Measurements from ENCODE around the gene ITGB5. TPM values are rescaled to one million over a fixed set of nuclear protein-coding genes. Genes with fewer than 3 reads are reported as not detected.

Gene ITGB5
- total RNA-seq, 1 experiment from 2014 or later: 146 TPM

DNA sequence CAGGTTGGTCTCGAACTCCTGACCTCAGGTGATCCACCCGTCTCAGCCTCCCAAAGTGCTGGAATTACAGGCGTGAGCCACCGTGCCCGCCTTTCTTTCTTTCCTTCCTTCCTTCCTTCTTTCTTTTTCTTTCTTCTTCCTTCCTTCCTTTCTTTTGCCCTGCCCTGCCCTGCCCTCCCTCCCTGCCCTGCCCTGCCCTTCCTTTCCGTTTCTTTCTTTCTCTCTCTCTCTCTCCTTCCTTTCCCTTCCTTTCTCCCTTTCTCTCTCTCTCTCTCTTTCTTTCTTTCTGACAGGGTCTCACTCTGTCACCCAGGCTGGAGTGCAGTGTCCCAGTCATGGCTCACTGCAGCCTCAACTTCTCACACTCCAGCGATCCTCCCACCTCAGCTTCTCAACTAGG, 82.3 kb downstream of the ITGB5 start:
- Mint-ChIP-seq H3K36me3 (ENCODE audit: insufficient read depth in 1 of 3, low read depth in 3 of 3) (peaks cover 16 to 59% (median 28%) of the 10 kb centered on the region in 3 experiments; a peak in 6 of 7 replicates), H3K9me3 (no peaks in the 10 kb centered on the region), H3K4me3 (no peak overlapping the region), H3K27ac (peak overlapping the region in 1 of 3 experiments; percentile 90; a peak in 2 of 7 replicates), H3K27me3 (ENCODE audit: low read depth) (no peaks in the 10 kb centered on the region), H3K4me1 (peaks cover 24 to 30% of the 10 kb centered on the region in 2 experiments)
- H2AK5ac ChIP-seq (ENCODE audit: insufficient read length, low read length): no peak overlapping the region
- H3K4me1 ChIP-seq (ENCODE audit: insufficient read depth, low read length): no peaks in the 10 kb centered on the region; the same call in 1 of the 2 replicates
- H3K4me2 ChIP-seq (ENCODE audit: insufficient read depth, insufficient read length, low read length): no peak overlapping the region
- H2BK20ac ChIP-seq (ENCODE audit: low read depth, low read length, poor library complexity, severe bottlenecking): no peak overlapping the region
- H3K27me3 ChIP-seq (ENCODE audit: insufficient read depth, low read length): no peaks in the 10 kb centered on the region
- no peak overlapping the region for H3K18ac ChIP-seq (ENCODE audit: insufficient read length, low read depth, low read length)
- H3K27ac ChIP-seq (ENCODE audit: insufficient read length, low read depth, low read length): no peak overlapping the region
- H4K8ac ChIP-seq (replicated peaks; ENCODE audit: insufficient read length, low read depth, low read length): no peak overlapping the region
- H3T11ph ChIP-seq (ENCODE audit: low read length): no peak overlapping the region
- no peak overlapping the region for H4K5ac ChIP-seq (ENCODE audit: insufficient read length, low read depth, low read length)
- no peak overlapping the region for H3K4ac ChIP-seq (ENCODE audit: low read depth, low read length)
- no peak overlapping the region for H2AFZ ChIP-seq (ENCODE audit: low read length)
- H3K14ac ChIP-seq (ENCODE audit: insufficient read depth, low read length): no peak overlapping the region
- no peak overlapping the region for H3K9ac ChIP-seq (ENCODE audit: extremely low read depth, insufficient read length, low read length)
- no peaks in the 10 kb centered on the region for H4K20me1 ChIP-seq (ENCODE audit: control insufficient read depth, insufficient read depth, insufficient read length)
- no peaks in the 10 kb centered on the region; the same call in 1 of the 2 replicates for H3K79me2 ChIP-seq (ENCODE audit: insufficient read depth, low read length)
- no peak overlapping the region for H3K23ac ChIP-seq (ENCODE audit: insufficient read length, low read depth, low read length)
- H2BK12ac ChIP-seq (ENCODE audit: insufficient read length, low read depth, low read length): no peak overlapping the region
- no CpG with 5 or more reads among the region's 7 CpGs for WGBS (ENCODE audit: extremely low coverage, insufficient read length, low lambda C conversion rate)
- no peak overlapping the region for H2BK5ac ChIP-seq (ENCODE audit: insufficient read length, low read length)
- no peak overlapping the region for H4K91ac ChIP-seq (ENCODE audit: insufficient read length, low read depth, low read length)
- H2BK15ac ChIP-seq (ENCODE audit: low read depth, low read length): no peak overlapping the region
- no peaks in the 10 kb centered on the region for H3K9me3 ChIP-seq (ENCODE audit: control insufficient read depth, low read depth, low read length)
- TF ChIP-seq, protein P1, sequence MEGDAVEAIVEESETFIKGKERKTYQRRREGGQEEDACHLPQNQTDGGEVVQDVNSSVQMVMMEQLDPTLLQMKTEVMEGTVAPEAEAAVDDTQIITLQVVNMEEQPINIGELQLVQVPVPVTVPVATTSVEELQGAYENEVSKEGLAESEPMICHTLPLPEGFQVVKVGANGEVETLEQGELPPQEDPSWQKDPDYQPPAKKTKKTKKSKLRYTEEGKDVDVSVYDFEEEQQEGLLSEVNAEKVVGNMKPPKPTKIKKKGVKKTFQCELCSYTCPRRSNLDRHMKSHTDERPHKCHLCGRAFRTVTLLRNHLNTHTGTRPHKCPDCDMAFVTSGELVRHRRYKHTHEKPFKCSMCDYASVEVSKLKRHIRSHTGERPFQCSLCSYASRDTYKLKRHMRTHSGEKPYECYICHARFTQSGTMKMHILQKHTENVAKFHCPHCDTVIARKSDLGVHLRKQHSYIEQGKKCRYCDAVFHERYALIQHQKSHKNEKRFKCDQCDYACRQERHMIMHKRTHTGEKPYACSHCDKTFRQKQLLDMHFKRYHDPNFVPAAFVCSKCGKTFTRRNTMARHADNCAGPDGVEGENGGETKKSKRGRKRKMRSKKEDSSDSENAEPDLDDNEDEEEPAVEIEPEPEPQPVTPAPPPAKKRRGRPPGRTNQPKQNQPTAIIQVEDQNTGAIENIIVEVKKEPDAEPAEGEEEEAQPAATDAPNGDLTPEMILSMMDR (conservative IDR thresholded peaks at IDR 0.05): no peak
- no peak for DNase-seq
- H3K56ac ChIP-seq (ENCODE audit: insufficient read length, low read depth, low read length): no peak overlapping the region
- no peaks in the 10 kb centered on the region for H3K23me2 ChIP-seq (ENCODE audit: insufficient read length, low read depth, low read length, poor library complexity, severe bottlenecking)
- H2BK120ac ChIP-seq (ENCODE audit: low read depth, low read length, poor library complexity, severe bottlenecking): no peak overlapping the region
- H3K79me1 ChIP-seq (ENCODE audit: insufficient read depth, low read depth, low read length, poor library complexity, severe bottlenecking): no peaks in the 10 kb centered on the region
